Activated CD4-positive, alpha-beta T cell treated with anti-CD3 and anti-CD28 coated beads, Interleukin-2, amount 50 U/mL, for 1 hour (primary cell): ENCODE measurements around the gene CROCC.
"Not testable (repeated sequence)": the region's sequence is repeated elsewhere in the genome, so short reads cannot be mapped to it uniquely, and the experiment has no call there.

Experiments
- DNase-seq: peaks from one replicate; pipeline ENCODE4 v3.0.0-alpha.2; 2020

The CROCC gene

GRCh38 chr1:16921391-16922185 is at the start of gene CROCC:
TSS of gene CROCC (plus strand) at chr1:16921931. CDS start at chr1:16922019, 88 bp downstream.
- DNase-seq: no peak

- DNase-seq: peak; percentile 29
These were observed 49.3 kb upstream of the CROCC start for GRCh38 chr1:16872152-16873075.

GRCh38 chr1:16873076-16873879 is 48.5 kb upstream of the CROCC start:
- DNase-seq: peak; percentile 50

GRCh38 chr1:16874968-16875765 is 46.6 kb upstream of the CROCC start:
- DNase-seq: not testable (repeated sequence)

- not testable (repeated sequence) for DNase-seq
These were observed 40.0 kb upstream of the CROCC start for GRCh38 chr1:16881742-16882141.

- no peak for DNase-seq
These were observed 38.7 kb upstream of the CROCC start for GRCh38 chr1:16882986-16883385.

GRCh38 chr1:16884487-16884886 is 37.2 kb upstream of the CROCC start:
- DNase-seq: not testable (repeated sequence)

- no peak for DNase-seq
These were observed 34.7 kb upstream of the CROCC start for GRCh38 chr1:16886860-16887605.

GRCh38 chr1:16888860-16889816 is 32.6 kb upstream of the CROCC start:
- DNase-seq: peak; percentile 59

- not testable (repeated sequence) for DNase-seq
These were observed 31.2 kb upstream of the CROCC start for GRCh38 chr1:16890539-16891021.

- not testable (repeated sequence) for DNase-seq
These were observed 30.7 kb upstream of the CROCC start for GRCh38 chr1:16891057-16891456.

- DNase-seq: not testable (repeated sequence)
These were observed 28.7 kb upstream of the CROCC start for GRCh38 chr1:16892978-16893525.

GRCh38 chr1:16893796-16894195 is 27.9 kb upstream of the CROCC start:
- DNase-seq: not testable (repeated sequence)

- DNase-seq: not testable (repeated sequence)
These were observed 27.4 kb upstream of the CROCC start for GRCh38 chr1:16894338-16894737.

- not testable (repeated sequence) for DNase-seq
These were observed 26.5 kb upstream of the CROCC start for GRCh38 chr1:16895233-16895597.

GRCh38 chr1:16895598-16896315 is 26.0 kb upstream of the CROCC start, which contains the start of gene RNU1-2:
TSS of gene RNU1-2 (plus strand) at chr1:16895980.
- DNase-seq: peak; percentile 78

- DNase-seq: peak; percentile 47
These were observed 25.2 kb upstream of the CROCC start for GRCh38 chr1:16896316-16897055.

GRCh38 chr1:16897653-16898052 is 24.1 kb upstream of the CROCC start:
- DNase-seq: not testable (repeated sequence)
